MM.1S (cell line): Measurements from ENCODE around the gene STAT1.

Source experiments
- DNase-seq: peaks from one replicate; pipeline ENCODE4 v3.0.0-alpha.2; 2015
- H2AFZ ChIP-seq: fragments of 300-600 bp; sonication (generic); 2 replicates; pipeline ENCODE4 v1.6.0; 2016; ENCODE audit warnings: antibody characterized with exemption, low read length
- H3F3A ChIP-seq: fragments of 300-600 bp; sonication (generic); 2 replicates; pipeline ENCODE4 v1.6.1; 2016; ENCODE audit warnings: mild to moderate bottlenecking, antibody characterized with exemption, low read length, moderate library complexity, mixed read lengths; ENCODE audit not compliant: insufficient read depth
- H3K27ac ChIP-seq: fragments of 300-600 bp; sonication (generic); 2 replicates; pipeline ENCODE4 v1.5.1; 2016; ENCODE audit warnings: mild to moderate bottlenecking, low read length
- H3K27me3 ChIP-seq: fragments of 300-600 bp; sonication (generic); replicated peaks from 2 replicates; pipeline ENCODE4 v1.6.0; 2016; ENCODE audit warnings: low read length; ENCODE audit not compliant: insufficient read depth
- H3K36me3 ChIP-seq: fragments of 300-600 bp; sonication (generic); replicated peaks from 2 replicates; pipeline ENCODE4 v1.6.1; 2016; ENCODE audit warnings: mild to moderate bottlenecking, low read length, mixed read lengths; ENCODE audit not compliant: insufficient read depth
- H3K4me1 ChIP-seq: fragments of 300-600 bp; sonication (generic); 2 replicates; pipeline ENCODE4 v1.6.1; 2016; ENCODE audit warnings: low read length, mixed read lengths
- H3K4me2 ChIP-seq: fragments of 300-600 bp; sonication (generic); 2 replicates; pipeline ENCODE4 v1.6.0; 2016; ENCODE audit warnings: low read depth, low read length
- H3K4me3 ChIP-seq: fragments of 300-600 bp; sonication (generic); 2 replicates; pipeline ENCODE4 v1.5.1; 2016; ENCODE audit warnings: low read length, mixed read lengths
- H3K79me2 ChIP-seq: fragments of 300-600 bp; sonication (generic); 2 replicates; pipeline ENCODE4 v1.6.1; 2016; ENCODE audit warnings: mixed run types, low read length, mixed read lengths
- H3K9ac ChIP-seq: fragments of 300-600 bp; sonication (generic); 2 replicates; pipeline ENCODE4 v1.6.1; 2016; ENCODE audit warnings: low read length, mixed read lengths
- H3K9me2 ChIP-seq: fragments of 300-600 bp; sonication (generic); replicated peaks from 2 replicates; pipeline ENCODE4 v1.6.1; 2016; ENCODE audit warnings: mild to moderate bottlenecking, low read length, mixed read lengths; ENCODE audit not compliant: insufficient read depth
- H3K9me3 ChIP-seq: fragments of 300-600 bp; sonication (generic); replicated peaks from 2 replicates; pipeline ENCODE4 v1.6.1; 2016; ENCODE audit warnings: mild to moderate bottlenecking, low read length, mixed read lengths; ENCODE audit not compliant: insufficient read depth
- H4K20me1 ChIP-seq: fragments of 300-600 bp; sonication (generic); 2 replicates; pipeline ENCODE4 v1.6.1; 2016; ENCODE audit warnings: mild to moderate bottlenecking, low read length, moderate library complexity, mixed read lengths; ENCODE audit not compliant: insufficient read depth
- EZH2 ChIP-seq: fragments of 300-600 bp; sonication (generic); optimal IDR thresholded peaks from 2 replicates; pipeline ENCODE3; 2017; ENCODE audit warnings: low read depth, mild to moderate bottlenecking, antibody characterized with exemption, low read length, mixed read lengths
- EZH2phosphoT487 ChIP-seq: fragments of 300-600 bp; sonication (generic); IDR thresholded peaks from 2 replicates; pipeline ENCODE4 v1.6.1; 2018; ENCODE audit warnings: antibody characterized with exemption, low read length
- TF ChIP-seq, protein P1 (sequence below): fragments of 300-600 bp; sonication (generic); IDR thresholded peaks from 2 replicates; pipeline ENCODE4 v1.5.1; 2016; ENCODE audit warnings: antibody characterized with exemption, low read length, mixed read lengths

The STAT1 gene

DNA sequence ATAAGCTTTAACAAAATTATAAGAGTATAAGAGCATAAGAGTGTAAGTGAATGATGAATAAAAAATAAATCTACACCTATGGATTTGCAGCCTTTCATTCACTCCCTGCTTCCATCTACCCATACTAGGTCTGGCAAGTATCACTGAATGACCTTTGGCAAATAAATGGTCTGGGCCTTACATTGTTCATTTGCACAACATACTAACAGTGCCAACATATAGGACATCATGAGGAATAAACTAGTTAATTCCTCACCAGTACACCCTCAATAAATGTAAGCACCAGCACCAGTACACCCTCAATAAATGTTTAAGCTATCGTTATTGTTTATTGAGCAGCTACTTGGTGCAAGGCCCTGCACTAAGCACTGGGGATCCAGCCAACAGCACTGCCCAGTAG, 26.9 kb downstream of the STAT1 start:
- Histone ChIP-seq H3K27ac (no peak overlapping the region), H3K27me3 (no peaks in the 10 kb centered on the region), H2AFZ (no peak overlapping the region), H3K4me2 (no peak overlapping the region), H3K36me3 (peaks cover 4% of the 10 kb centered on the region; the same call in 1 of the 2 replicates), H3K79me2 (no peaks in the 10 kb centered on the region), H3K9me2 (no peaks in the 10 kb centered on the region), H4K20me1 (no peaks in the 10 kb centered on the region), H3K9me3 (no peaks in the 10 kb centered on the region), H3K4me1 (no peaks in the 10 kb centered on the region), H3F3A (no peaks in the 10 kb centered on the region), H3K9ac (no peak overlapping the region), H3K4me3 (no peak overlapping the region)
- no peak for DNase-seq
- TF ChIP-seq EZH2phosphoT487 (no peak), EZH2 (no peak)
- TF ChIP-seq, protein P1, sequence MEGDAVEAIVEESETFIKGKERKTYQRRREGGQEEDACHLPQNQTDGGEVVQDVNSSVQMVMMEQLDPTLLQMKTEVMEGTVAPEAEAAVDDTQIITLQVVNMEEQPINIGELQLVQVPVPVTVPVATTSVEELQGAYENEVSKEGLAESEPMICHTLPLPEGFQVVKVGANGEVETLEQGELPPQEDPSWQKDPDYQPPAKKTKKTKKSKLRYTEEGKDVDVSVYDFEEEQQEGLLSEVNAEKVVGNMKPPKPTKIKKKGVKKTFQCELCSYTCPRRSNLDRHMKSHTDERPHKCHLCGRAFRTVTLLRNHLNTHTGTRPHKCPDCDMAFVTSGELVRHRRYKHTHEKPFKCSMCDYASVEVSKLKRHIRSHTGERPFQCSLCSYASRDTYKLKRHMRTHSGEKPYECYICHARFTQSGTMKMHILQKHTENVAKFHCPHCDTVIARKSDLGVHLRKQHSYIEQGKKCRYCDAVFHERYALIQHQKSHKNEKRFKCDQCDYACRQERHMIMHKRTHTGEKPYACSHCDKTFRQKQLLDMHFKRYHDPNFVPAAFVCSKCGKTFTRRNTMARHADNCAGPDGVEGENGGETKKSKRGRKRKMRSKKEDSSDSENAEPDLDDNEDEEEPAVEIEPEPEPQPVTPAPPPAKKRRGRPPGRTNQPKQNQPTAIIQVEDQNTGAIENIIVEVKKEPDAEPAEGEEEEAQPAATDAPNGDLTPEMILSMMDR, result no peak

DNA sequence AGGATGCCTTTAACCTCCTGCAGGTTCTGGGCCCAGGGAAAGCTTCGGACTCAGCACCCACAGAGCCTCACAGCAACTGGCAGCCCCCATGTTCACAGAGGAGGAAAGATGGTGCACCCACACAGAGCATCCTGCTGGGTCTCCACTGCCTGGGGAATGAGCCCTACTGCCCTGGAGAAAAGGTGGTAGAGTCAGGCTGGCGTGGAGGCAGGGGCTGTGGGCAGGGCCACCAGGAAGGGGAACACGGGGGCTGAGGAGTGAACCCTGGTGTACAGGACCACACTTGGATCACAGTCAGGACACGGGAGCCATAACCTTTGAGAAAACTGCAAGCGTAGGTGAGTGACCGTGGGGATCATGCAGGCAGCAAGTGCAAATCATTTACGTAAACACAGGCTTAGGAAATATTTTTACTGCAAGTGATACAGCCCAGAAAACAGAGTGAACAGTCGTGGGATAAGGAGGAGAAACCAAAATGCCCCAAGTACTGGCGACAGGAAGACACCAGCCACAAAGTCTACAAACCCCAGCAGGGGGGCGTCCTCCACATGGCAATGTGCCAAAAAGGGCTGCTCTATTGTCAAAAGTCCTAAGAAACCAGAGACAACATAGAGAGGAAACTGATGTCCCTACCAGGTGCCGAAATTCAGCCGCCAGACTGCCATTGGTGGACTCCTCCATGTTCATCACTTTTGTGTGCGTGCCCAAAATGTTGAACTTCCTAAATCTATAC, 27.6 kb downstream of the STAT1 start:
- H3K27me3 ChIP-seq, result no peaks in the 10 kb centered on the region
- no peak overlapping the region for H3K4me3 ChIP-seq
- no peak overlapping the region for H3K9ac ChIP-seq
- no peak overlapping the region for H3K4me2 ChIP-seq
- no peak for DNase-seq
- H3K27ac ChIP-seq, result no peak overlapping the region
- no peaks in the 10 kb centered on the region for H3K4me1 ChIP-seq
- TF ChIP-seq, protein P1, result no peak
- no peak for TF ChIP-seq EZH2phosphoT487
- TF ChIP-seq EZH2, result no peak
- no peaks in the 10 kb centered on the region for H4K20me1 ChIP-seq
- H3K79me2 ChIP-seq, result no peaks in the 10 kb centered on the region
- no peaks in the 10 kb centered on the region for H3K9me2 ChIP-seq
- H3K9me3 ChIP-seq, result no peaks in the 10 kb centered on the region
- peaks cover 4% of the 10 kb centered on the region; the same call in 1 of the 2 replicates for H3K36me3 ChIP-seq
- no peak overlapping the region for H2AFZ ChIP-seq
- H3F3A ChIP-seq, result no peaks in the 10 kb centered on the region

DNA sequence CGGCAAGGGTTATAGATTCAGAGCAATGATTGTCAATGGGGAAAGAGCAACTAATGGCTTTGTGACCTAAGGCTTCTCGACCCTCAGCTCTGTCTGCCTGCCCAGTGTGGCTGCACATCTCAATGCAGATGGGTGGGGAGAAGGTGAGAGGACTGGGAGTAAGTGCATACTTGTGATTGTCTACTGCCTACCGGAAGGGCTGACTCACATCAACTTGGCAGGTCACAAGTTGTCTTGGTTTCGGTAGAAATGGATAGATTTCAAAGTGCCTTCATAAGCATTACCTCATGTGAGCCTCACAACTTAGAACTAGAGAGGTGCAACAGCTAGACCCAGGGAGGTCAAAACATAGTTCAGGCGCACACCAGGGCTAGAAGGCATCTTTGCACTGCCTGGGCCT, 29.4 kb downstream of the STAT1 start:
- Histone ChIP-seq H3K79me2 (no peaks in the 10 kb centered on the region), H3K4me1 (no peaks in the 10 kb centered on the region), H3K9me2 (no peaks in the 10 kb centered on the region), H3K4me2 (no peak overlapping the region), H3K27me3 (no peaks in the 10 kb centered on the region), H3K9ac (no peak overlapping the region), H3K9me3 (no peaks in the 10 kb centered on the region), H3K4me3 (no peak overlapping the region), H4K20me1 (no peaks in the 10 kb centered on the region), H3K27ac (no peak overlapping the region), H2AFZ (no peak overlapping the region), H3F3A (no peaks in the 10 kb centered on the region), H3K36me3 (peaks cover 4% of the 10 kb centered on the region; the same call in 1 of the 2 replicates)
- DNase-seq, result no peak
- TF ChIP-seq, protein P1, result no peak
- TF ChIP-seq EZH2, result no peak
- TF ChIP-seq EZH2phosphoT487, result no peak
